ENCODE data around the gene KCMF1.

Gene KCMF1

GRCh38 chr2:85034158-85034557 is 63.2 kb downstream of the KCMF1 start:
- Histone ChIP-seq H3K27ac (ENCODE audit: low read length, poor library complexity, severe bottlenecking) (no peak overlapping the region), H3K27me3 (ENCODE audit: control insufficient read depth in 1 of 2, insufficient read depth in 1 of 2, low read length in 2 of 2) (no peaks in the 10 kb centered on the region)
- 96% methylated on average over 2 of the region's 2 CpGs for WGBS

GRCh38 chr2:85037622-85038021 is 66.7 kb downstream of the KCMF1 start:
- no peak overlapping the region for H3K14ac ChIP-seq (ENCODE audit: low read length in 2 of 2)
- no peak overlapping the region for H3K18ac ChIP-seq (ENCODE audit: low read depth in 1 of 2, low read length in 2 of 2)
- H2BK120ac ChIP-seq (ENCODE audit: low read depth, low read length), result no peak overlapping the region
- H3K79me1 ChIP-seq (replicated peaks; ENCODE audit: low read length, poor library complexity, severe bottlenecking), result peaks cover 20% of the 10 kb centered on the region
- H2AFZ ChIP-seq (ENCODE audit: low read depth, low read length), result no peak overlapping the region
- H4K91ac ChIP-seq (ENCODE audit: low read length), result no peak overlapping the region
- no peak for DNase-seq
- H2BK5ac ChIP-seq (ENCODE audit: low read depth, low read length, poor library complexity, severe bottlenecking), result no peak overlapping the region
- no peak overlapping the region for H4K8ac ChIP-seq (ENCODE audit: low read length)
- no peak overlapping the region for H3K4ac ChIP-seq (ENCODE audit: low read depth in 1 of 2, low read length in 2 of 2)
- no peak overlapping the region for H3K27ac ChIP-seq (ENCODE audit: low read length, poor library complexity, severe bottlenecking)
- no peak overlapping the region for H2BK12ac ChIP-seq (ENCODE audit: low read length in 2 of 2)
- no peaks in the 10 kb centered on the region for H3K9me3 ChIP-seq (ENCODE audit: control insufficient read depth, low read length)
- H3K4me3 ChIP-seq (ENCODE audit: insufficient read depth in 1 of 2, low read depth in 1 of 2, low read length in 2 of 2), result no peak overlapping the region
- H3K23ac ChIP-seq (ENCODE audit: low read length in 2 of 2), result no peak overlapping the region
- no peak overlapping the region for H2AK5ac ChIP-seq (ENCODE audit: low read length, severe bottlenecking)
- peaks cover 1% of the 10 kb centered on the region for H3K4me1 ChIP-seq (ENCODE audit: control insufficient read depth, insufficient read depth, low read depth, low read length)
- no peak overlapping the region for H3K9ac ChIP-seq (ENCODE audit: low read length)
- no peak overlapping the region for H2BK15ac ChIP-seq (ENCODE audit: low read depth, poor library complexity, severe bottlenecking)
- H3K27me3 ChIP-seq (ENCODE audit: control insufficient read depth in 1 of 2, insufficient read depth in 1 of 2, low read length in 2 of 2), result no peaks in the 10 kb centered on the region
- no peak overlapping the region for H3K4me2 ChIP-seq (ENCODE audit: low read length, poor library complexity, severe bottlenecking)
- peaks cover 9 to 71% of the 10 kb centered on the region in 2 experiments for H3K36me3 ChIP-seq (ENCODE audit: control insufficient read depth in 1 of 2, insufficient read depth in 2 of 2, low read depth in 1 of 2, low read length in 2 of 2)
- WGBS, result 94% methylated on average over 4 of the region's 7 CpGs

More at GRCh38 chr2:85034158-85034557, 63.2 kb downstream of the KCMF1 start:
- Histone ChIP-seq H2BK5ac (ENCODE audit: low read depth, low read length, poor library complexity, severe bottlenecking) (no peak overlapping the region), H2BK120ac (ENCODE audit: low read depth, low read length) (no peak overlapping the region), H2AK5ac (ENCODE audit: low read length, severe bottlenecking) (no peak overlapping the region), H3K9me3 (ENCODE audit: control insufficient read depth, low read length) (no peaks in the 10 kb centered on the region), H3K14ac (ENCODE audit: low read length in 2 of 2) (no peak overlapping the region), H3K9ac (ENCODE audit: low read length) (no peak overlapping the region), H3K4me2 (ENCODE audit: low read length, poor library complexity, severe bottlenecking) (no peak overlapping the region), H3K4me1 (ENCODE audit: control insufficient read depth, insufficient read depth, low read depth, low read length) (no peaks in the 10 kb centered on the region), H3K4me3 (ENCODE audit: insufficient read depth in 1 of 2, low read depth in 1 of 2, low read length in 2 of 2) (no peak overlapping the region), H4K91ac (ENCODE audit: low read length) (no peak overlapping the region), H4K8ac (ENCODE audit: low read length) (no peak overlapping the region), H3K79me1 (replicated peaks; ENCODE audit: low read length, poor library complexity, severe bottlenecking) (peaks cover 20% of the 10 kb centered on the region), H3K18ac (ENCODE audit: low read depth in 1 of 2, low read length in 2 of 2) (no peak overlapping the region), H2AFZ (ENCODE audit: low read depth, low read length) (no peak overlapping the region), H2BK12ac (ENCODE audit: low read length in 2 of 2) (no peak overlapping the region), H2BK15ac (ENCODE audit: low read depth, poor library complexity, severe bottlenecking) (no peak overlapping the region), H3K23ac (ENCODE audit: low read length in 2 of 2) (no peak overlapping the region), H3K36me3 (ENCODE audit: control insufficient read depth in 1 of 2, insufficient read depth in 2 of 2, low read depth in 1 of 2, low read length in 2 of 2) (peaks cover 20 to 73% of the 10 kb centered on the region in 2 experiments), H3K4ac (ENCODE audit: low read depth in 1 of 2, low read length in 2 of 2) (no peak overlapping the region)
- no peak for DNase-seq

- H2BK15ac ChIP-seq (ENCODE audit: low read depth, poor library complexity, severe bottlenecking), result peak overlapping the region; percentile 19
- H3K14ac ChIP-seq (ENCODE audit: low read length in 2 of 2), result no peak overlapping the region
- peaks cover 24% of the 10 kb centered on the region for H3K79me1 ChIP-seq (replicated peaks; ENCODE audit: low read length, poor library complexity, severe bottlenecking)
- H3K4me3 ChIP-seq (ENCODE audit: insufficient read depth in 1 of 2, low read depth in 1 of 2, low read length in 2 of 2), result no peak overlapping the region
- H4K8ac ChIP-seq (ENCODE audit: low read length), result no peak overlapping the region
- no peak overlapping the region for H2AK5ac ChIP-seq (ENCODE audit: low read length, severe bottlenecking)
- no peak overlapping the region for H3K4ac ChIP-seq (ENCODE audit: low read depth in 1 of 2, low read length in 2 of 2)
- H3K23ac ChIP-seq (ENCODE audit: low read length in 2 of 2), result no peak overlapping the region
- no peak overlapping the region for H3K9ac ChIP-seq (ENCODE audit: low read length)
- H3K18ac ChIP-seq (ENCODE audit: low read depth in 1 of 2, low read length in 2 of 2), result no peak overlapping the region
- DNase-seq, result no peak
- H3K4me2 ChIP-seq (ENCODE audit: low read length, poor library complexity, severe bottlenecking), result no peak overlapping the region
- H3K9me3 ChIP-seq (ENCODE audit: control insufficient read depth, low read length), result no peaks in the 10 kb centered on the region
- no peak overlapping the region for H3K27ac ChIP-seq (ENCODE audit: low read length, poor library complexity, severe bottlenecking)
- H2AFZ ChIP-seq (ENCODE audit: low read depth, low read length), result no peak overlapping the region
- peaks cover 20 to 84% of the 10 kb centered on the region in 2 experiments for H3K36me3 ChIP-seq (ENCODE audit: control insufficient read depth in 1 of 2, insufficient read depth in 2 of 2, low read depth in 1 of 2, low read length in 2 of 2)
- H2BK12ac ChIP-seq (ENCODE audit: low read length in 2 of 2), result no peak overlapping the region
- H3K27me3 ChIP-seq (ENCODE audit: control insufficient read depth in 1 of 2, insufficient read depth in 1 of 2, low read length in 2 of 2), result no peaks in the 10 kb centered on the region
- peak overlapping the region; percentile 22 for H2BK120ac ChIP-seq (ENCODE audit: low read depth, low read length)
- H3K4me1 ChIP-seq (ENCODE audit: control insufficient read depth, insufficient read depth, low read depth, low read length), result peaks cover 1% of the 10 kb centered on the region
- H4K91ac ChIP-seq (ENCODE audit: low read length), result no peak overlapping the region
- WGBS, result 98% methylated on average over 4 of the region's 4 CpGs
- H2BK5ac ChIP-seq (ENCODE audit: low read depth, low read length, poor library complexity, severe bottlenecking), result no peak overlapping the region
Measured at GRCh38 chr2:85042330-85042729, 71.4 kb downstream of the KCMF1 start.

DNA sequence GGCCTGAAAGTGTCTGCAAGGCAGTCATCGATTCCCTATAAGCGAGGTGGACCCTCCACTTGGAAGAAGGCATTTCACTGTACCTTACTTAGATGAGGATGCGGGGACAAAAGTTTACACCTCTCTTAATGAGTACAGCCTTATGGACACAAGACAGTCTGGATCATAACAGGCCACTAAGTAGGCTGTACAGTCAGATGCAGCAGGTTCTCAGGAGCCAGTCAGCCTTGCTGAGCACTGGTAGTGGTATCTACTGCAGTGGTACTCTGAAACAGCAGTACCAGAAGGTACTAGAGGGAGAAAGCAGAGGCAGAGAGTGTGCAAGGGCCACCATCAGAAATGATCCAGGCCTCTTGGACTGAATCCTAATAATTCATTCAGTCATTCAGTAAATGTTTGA is 77.6 kb downstream of the KCMF1 start:
- Histone ChIP-seq H3K18ac (ENCODE audit: low read depth in 1 of 2, low read length in 2 of 2) (no peak overlapping the region), H2AK5ac (ENCODE audit: low read length, severe bottlenecking) (no peak overlapping the region), H2BK5ac (ENCODE audit: low read depth, low read length, poor library complexity, severe bottlenecking) (no peak overlapping the region), H3K27ac (ENCODE audit: low read length, poor library complexity, severe bottlenecking) (no peak overlapping the region), H3K4me3 (ENCODE audit: insufficient read depth in 1 of 2, low read depth in 1 of 2, low read length in 2 of 2) (no peak overlapping the region), H2BK12ac (ENCODE audit: low read length in 2 of 2) (no peak overlapping the region), H2AFZ (ENCODE audit: low read depth, low read length) (no peak overlapping the region), H3K79me1 (replicated peaks; ENCODE audit: low read length, poor library complexity, severe bottlenecking) (peaks cover 37% of the 10 kb centered on the region), H4K91ac (ENCODE audit: low read length) (peak overlapping the region; percentile 27), H3K4me2 (ENCODE audit: low read length, poor library complexity, severe bottlenecking) (no peak overlapping the region), H2BK15ac (ENCODE audit: low read depth, poor library complexity, severe bottlenecking) (no peak overlapping the region), H3K27me3 (ENCODE audit: control insufficient read depth in 1 of 2, insufficient read depth in 1 of 2, low read length in 2 of 2) (no peaks in the 10 kb centered on the region), H3K4ac (ENCODE audit: low read depth in 1 of 2, low read length in 2 of 2) (no peak overlapping the region), H3K4me1 (ENCODE audit: control insufficient read depth, insufficient read depth, low read depth, low read length) (no peaks in the 10 kb centered on the region), H3K9ac (ENCODE audit: low read length) (no peak overlapping the region), H4K8ac (ENCODE audit: low read length) (peak overlapping the region; percentile 64), H3K23ac (ENCODE audit: low read length in 2 of 2) (no peak overlapping the region), H3K36me3 (ENCODE audit: control insufficient read depth in 1 of 2, insufficient read depth in 2 of 2, low read depth in 1 of 2, low read length in 2 of 2) (peaks cover 28 to 90% of the 10 kb centered on the region in 2 experiments), H2BK120ac (ENCODE audit: low read depth, low read length) (no peak overlapping the region), H3K14ac (ENCODE audit: low read length in 2 of 2) (no peak overlapping the region), H3K9me3 (ENCODE audit: control insufficient read depth, low read length) (no peaks in the 10 kb centered on the region)
- 98% methylated on average over 3 of the region's 3 CpGs for WGBS
- DNase-seq, result no peak

All from mesenchymal stem cell (in vitro differentiated cells and primary cell).